HCT116 (cell line): ENCODE results near the gene TFAP2B. TPM values are rescaled to one million over a fixed set of nuclear protein-coding genes. Genes with fewer than 3 reads are reported as not detected.

ENCODE experiments used
- ATAC-seq: fragments of 200-7000 bp; cut with Tn5 transposase; 2 replicates; pipeline ENCODE4 v1.9.1; 2020; ENCODE audit warnings: mild to moderate bottlenecking, moderate library complexity
- BruUV-seq: library from RNA; stranded (reverse); fragments of 400-500 nt; replicated peaks from 2 replicates; lab custom pipeline; 2021; lab: Mats Ljungman, UMichigan
- CTCF ChIA-PET: fragments of 300-600 bp; sonication (Branson Sonifier 250); formaldehyde crosslinking; loops from one replicate; lab custom pipeline; 2021; ENCODE audit warnings: antibody characterized with exemption; lab: Charles Lee
- POLR2A ChIA-PET: fragments of 300-600, 350-600 bp; sonication (Branson Sonifier 250); formaldehyde crosslinking; loops from one replicate; lab custom pipeline; 2021; ENCODE audit warnings: antibody characterized with exemption; lab: Charles Lee
- RAD21 ChIA-PET, 2 experiments: fragments of 300-600 bp; sonication (Branson Sonifier 250); formaldehyde crosslinking; loops; one replicate each; lab custom pipeline; 2023; ENCODE audit warnings: low total read pairs in 2 of 2; ENCODE audit not compliant: uncharacterized antibody in 2 of 2, unreplicated experiment in 2 of 2, low non-redundant PET in 1 of 2; lab: Charles Lee
- DNase-seq: peaks from one replicate; pipeline ENCODE4 v3.0.0-alpha.2; 2010; ENCODE audit warnings: low read depth, low spot score
- H2AFZ ChIP-seq: fragments of 200-600 bp; shearing (Covaris generic), sonication (generic); 2 replicates; pipeline ENCODE4 v1.6.1; 2017; ENCODE audit warnings: low read depth, mixed run types, mixed read lengths, antibody characterized with exemption, low read length; ENCODE audit not compliant: poor library complexity, severe bottlenecking
- H3K27ac ChIP-seq: 2 replicates; pipeline ENCODE4 v1.5.1; 2012; ENCODE audit warnings: low read depth, low read length
- H3K27me3 ChIP-seq: fragments of 200-600 bp; sonication (generic); 2 replicates; pipeline ENCODE4 v1.6.1; 2016; ENCODE audit warnings: mixed run types, low read length, mixed read lengths; ENCODE audit not compliant: insufficient read depth
- H3K36me3 ChIP-seq, 2 experiments: fragments of 200-500 bp in 1 of 2; fragments of 200-600 bp in 1 of 2; sonication (Bioruptor generic) in 1 of 2; sonication (generic) in 1 of 2; 2 replicates each; pipeline versions ENCODE4 v1.5.1 to v1.6.1; 2014 to 2016; ENCODE audit warnings: low read length in 2 of 2, inconsistent platforms in 1 of 2, mixed read lengths in 1 of 2, mixed run types in 1 of 2; ENCODE audit not compliant: insufficient read depth in 2 of 2, control insufficient read depth in 1 of 2
- H3K4me1 ChIP-seq, 2 experiments: fragments of 200-600 bp in 1 of 2; sonication (generic) in 1 of 2; 2 replicates each; pipeline versions ENCODE4 v1.5.1 to v1.6.1; 2012 to 2017; ENCODE audit warnings: low read length in 2 of 2, inconsistent platforms in 1 of 2, mild to moderate bottlenecking in 1 of 2, mixed read lengths in 1 of 2, mixed run types in 1 of 2, moderate library complexity in 1 of 2; ENCODE audit not compliant: insufficient read depth in 2 of 2, control insufficient read depth in 1 of 2
- H3K4me2 ChIP-seq: fragments of 200-600 bp; sonication (generic); 2 replicates; pipeline ENCODE4 v1.6.1; 2017; ENCODE audit warnings: mixed run types, low read length, mixed read lengths
- H3K4me3 ChIP-seq, 2 experiments: fragments of 200-600 bp in 1 of 2; sonication (generic) in 1 of 2; replicated peaks in 1 of 2; 2 replicates each; pipeline ENCODE4 v1.5.1; 2011 to 2016; ENCODE audit warnings: low read length in 2 of 2, control low read depth in 1 of 2, low read depth in 1 of 2, mild to moderate bottlenecking in 1 of 2, mixed read lengths in 1 of 2, mixed run types in 1 of 2
- H3K79me2 ChIP-seq: fragments of 200-600 bp; sonication (generic); 2 replicates; pipeline ENCODE4 v1.6.1; 2017; ENCODE audit warnings: mild to moderate bottlenecking, mixed run types, low read length, moderate library complexity, mixed read lengths; ENCODE audit not compliant: insufficient read depth
- H3K9ac ChIP-seq: fragments of 200-600 bp; sonication (generic); 2 replicates; pipeline ENCODE4 v1.6.1; 2016; ENCODE audit warnings: low read length, mixed read lengths
- H3K9me2 ChIP-seq: fragments of 200-600 bp; sonication (generic), shearing (Covaris generic); 2 replicates; pipeline ENCODE4 v1.6.1; 2017; ENCODE audit warnings: mixed run types, mild to moderate bottlenecking, moderate library complexity; ENCODE audit not compliant: insufficient read depth
- H3K9me3 ChIP-seq, 2 experiments: fragments of 200-500 bp in 1 of 2; fragments of 200-600 bp in 1 of 2; sonication (Bioruptor generic) in 1 of 2; sonication (generic) in 1 of 2; 2 replicates each; pipeline ENCODE4 v1.6.1; 2014 to 2017; ENCODE audit warnings: low read length in 2 of 2, mixed read lengths in 2 of 2, inconsistent platforms in 1 of 2, low read depth in 1 of 2, mild to moderate bottlenecking in 1 of 2, mixed run types in 1 of 2, moderate library complexity in 1 of 2; ENCODE audit not compliant: control insufficient read depth in 1 of 2, insufficient read depth in 1 of 2
- H4K20me1 ChIP-seq: fragments of 200-600 bp; sonication (generic), shearing (Covaris generic); 2 replicates; pipeline ENCODE4 v1.6.1; 2017; ENCODE audit warnings: mixed run types, mild to moderate bottlenecking, moderate library complexity; ENCODE audit not compliant: insufficient read depth
- ATF3 ChIP-seq: IDR thresholded peaks from 2 replicates; pipeline ENCODE4 v1.6.1; 2012
- CBX3 ChIP-seq: IDR thresholded peaks from 2 replicates; pipeline ENCODE4 v1.6.1; 2012; ENCODE audit warnings: low read depth
- CEBPB ChIP-seq: IDR thresholded peaks from 2 replicates; pipeline ENCODE4 v1.6.1; 2012; ENCODE audit warnings: low read depth
- CTCF ChIP-seq, 3 experiments: fragments of 200-600 bp in 1 of 3; sonication (generic) in 1 of 3; IDR thresholded peaks in 2 of 3; conservative IDR thresholded peaks in 1 of 3; 2 replicates each; pipeline ENCODE4 v1.5.1; 2012 to 2017; ENCODE audit warnings: low read depth in 2 of 3, low read length in 2 of 3, antibody characterized with exemption in 1 of 3, borderline replicate concordance in 1 of 3, control low read depth in 1 of 3, mild to moderate bottlenecking in 1 of 3, mixed read lengths in 1 of 3, mixed run types in 1 of 3, moderate library complexity in 1 of 3; ENCODE audit not compliant: insufficient read depth in 1 of 3
- ELF1 ChIP-seq: IDR thresholded peaks from 2 replicates; pipeline ENCODE4 v1.6.1; 2012; ENCODE audit warnings: low read depth, borderline replicate concordance
- EZH2 ChIP-seq: fragments of 200-600 bp; sonication (generic); IDR thresholded peaks from 2 replicates; pipeline ENCODE4 v1.6.1; 2017; ENCODE audit warnings: antibody characterized with exemption, mixed run types
- FOSL1 ChIP-seq: IDR thresholded peaks from 2 replicates; pipeline ENCODE4 v1.6.1; 2012; ENCODE audit warnings: low read depth
- JUND ChIP-seq: IDR thresholded peaks from 2 replicates; pipeline ENCODE4 v1.6.1; 2012
- MAX ChIP-seq: IDR thresholded peaks from 2 replicates; pipeline ENCODE4 v1.6.1; 2012
- POLR2A ChIP-seq: IDR thresholded peaks from 2 replicates; pipeline ENCODE4 v1.7.0; 2011; ENCODE audit warnings: borderline replicate concordance; ENCODE audit not compliant: insufficient read depth, insufficient read length; ENCODE audit errors: extremely low read depth
- SIN3A ChIP-seq: IDR thresholded peaks from 2 replicates; pipeline ENCODE4 v1.6.1; 2012; ENCODE audit warnings: low read depth
- SP1 ChIP-seq: IDR thresholded peaks from 2 replicates; pipeline ENCODE4 v1.6.1; 2012; ENCODE audit warnings: low read depth
- SRF ChIP-seq: IDR thresholded peaks from 2 replicates; pipeline ENCODE4 v1.6.1; 2012; ENCODE audit warnings: low read depth
- ZFX ChIP-seq: fragments of 450-650 bp; IDR thresholded peaks from 2 replicates; pipeline ENCODE4 v1.6.1; 2017
- ZNF274 ChIP-seq: fragments of 200-500 bp; sonication (Bioruptor generic); IDR thresholded peaks from 2 replicates; pipeline ENCODE4 v1.6.1; 2014; ENCODE audit warnings: mild to moderate bottlenecking, low read depth, low read length, inconsistent platforms
- intact Hi-C: fragments of 100-400 bp; cut with micrococcal nuclease; formaldehyde crosslinking; loops from 2 replicates; pipeline ENCODE4 v1.10.0; 2022
- total RNA-seq: library from RNA; stranded (reverse); gene quantifications from one replicate; pipeline ENCODE4 v1.2.1, GENCODE V29; 2021; ENCODE audit not compliant: unreplicated experiment

TFAP2B gene
- total RNA-seq, 1 experiment from 2014 or later = not detected

- H3K4me3 ChIP-seq = no peak overlapping the region
- no peak for TF ChIP-seq ZFX
- no peak for TF ChIP-seq MAX
- TF ChIP-seq ATF3 = no peak
- no peak for TF ChIP-seq JUND
- TF ChIP-seq ELF1 = no peak
- no peak for TF ChIP-seq ZNF274
- no peak for TF ChIP-seq CEBPB
- no peak for TF ChIP-seq SP1
- TF ChIP-seq FOSL1 = no peak
- TF ChIP-seq SIN3A = no peak
- no peak for TF ChIP-seq CTCF (IDR thresholded peaks at IDR 0.05 in 2 of 3, conservative IDR thresholded peaks at IDR 0.05 in 1 of 3; ENCODE audit: borderline replicate concordance in 1 of 3, insufficient read depth in 1 of 3, low read depth in 2 of 3, low read length in 2 of 3)
- TF ChIP-seq CBX3 = no peak
- TF ChIP-seq SRF = no peak
- TF ChIP-seq EZH2 = no peak
- no peak for TF ChIP-seq POLR2A
- no peak overlapping the region for H3K9ac ChIP-seq
- no TSS peak for BruUV-seq
- H2AFZ ChIP-seq = no peak overlapping the region
- POLR2A ChIA-PET = no interaction called here
- H3K4me2 ChIP-seq = no peak overlapping the region
- H3K79me2 ChIP-seq = no peaks in the 10 kb centered on the region
- CTCF ChIA-PET = no interaction called here
- no peaks in the 10 kb centered on the region for H3K9me2 ChIP-seq
- RAD21 ChIA-PET = no interaction called here
- H3K27me3 ChIP-seq = no peaks in the 10 kb centered on the region
- H3K27ac ChIP-seq = no peak overlapping the region
- no peak for DNase-seq
- H3K4me1 ChIP-seq = no peaks in the 10 kb centered on the region
- peaks cover 5 to 8% of the 10 kb centered on the region in 2 experiments; a peak in 2 of 4 replicates for H3K9me3 ChIP-seq
- intact Hi-C loops = no loop called here
- H3K36me3 ChIP-seq = no peaks in the 10 kb centered on the region
- ATAC-seq = no peak
- no peaks in the 10 kb centered on the region for H4K20me1 ChIP-seq
Observed at GRCh38 chr6:50832912-50833311, 14.2 kb downstream of the TFAP2B start.
